ENCODE measurements around the gene MRPL23.

- no peak for TF ChIP-seq POLR2AphosphoS5 (IDR thresholded peaks at IDR 0.05; ENCODE audit: insufficient read depth in 1 of 2, low read depth in 1 of 2)
- no peak for TF ChIP-seq CTCF (IDR thresholded peaks at IDR 0.05)
- TF ChIP-seq POLR2A (IDR thresholded peaks at IDR 0.05), result no peak
Measured at GRCh38 chr11:1946812-1947484, at the start of gene MRPL23.
